ENCODE measurements around the gene IDI1.

DNA sequence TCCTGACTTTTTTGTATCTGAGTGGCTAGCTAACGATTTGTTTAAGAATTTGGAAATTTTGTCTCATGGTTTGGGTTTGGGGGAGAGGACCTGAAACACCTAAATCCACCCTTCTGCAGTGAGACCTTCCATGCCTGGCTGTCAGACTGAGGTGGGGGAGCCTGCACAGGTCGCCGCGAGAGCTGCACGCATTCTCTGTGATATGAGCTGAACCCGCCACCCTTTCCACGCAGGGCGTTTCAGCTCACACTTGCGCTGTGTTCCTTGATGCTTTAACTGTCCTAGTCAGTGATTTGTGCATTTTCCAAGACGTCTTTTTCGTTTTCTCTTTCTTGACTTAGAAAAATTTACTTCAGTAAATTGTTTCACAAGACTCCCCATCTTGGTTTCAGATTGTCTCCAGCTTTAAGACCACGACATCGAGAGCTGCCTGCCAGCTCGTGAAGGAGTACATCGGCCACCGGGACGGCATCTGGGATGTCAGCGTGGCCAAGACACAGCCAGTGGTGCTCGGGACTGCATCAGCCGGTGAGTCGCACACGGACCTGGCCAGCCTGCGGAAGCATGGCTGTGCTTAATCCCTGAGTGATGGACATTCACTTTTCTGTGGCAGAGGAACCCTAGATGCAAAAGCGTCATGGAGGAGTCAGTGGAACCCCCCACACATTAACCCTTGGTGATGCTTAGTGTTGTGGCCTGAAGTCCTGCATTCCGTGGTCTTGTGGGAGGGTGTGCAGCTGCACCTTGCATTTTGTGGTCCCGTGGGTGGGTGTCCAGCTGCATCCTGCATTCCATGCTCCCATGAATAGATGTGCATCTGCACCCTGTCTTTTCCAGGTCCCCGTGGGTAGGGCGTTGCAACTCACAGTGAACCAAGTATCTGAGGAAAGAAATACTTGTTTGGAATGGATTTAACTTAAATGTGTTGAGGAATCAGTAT, 35.4 kb upstream of the IDI1 start:
- TF ChIP-seq, protein P1, sequence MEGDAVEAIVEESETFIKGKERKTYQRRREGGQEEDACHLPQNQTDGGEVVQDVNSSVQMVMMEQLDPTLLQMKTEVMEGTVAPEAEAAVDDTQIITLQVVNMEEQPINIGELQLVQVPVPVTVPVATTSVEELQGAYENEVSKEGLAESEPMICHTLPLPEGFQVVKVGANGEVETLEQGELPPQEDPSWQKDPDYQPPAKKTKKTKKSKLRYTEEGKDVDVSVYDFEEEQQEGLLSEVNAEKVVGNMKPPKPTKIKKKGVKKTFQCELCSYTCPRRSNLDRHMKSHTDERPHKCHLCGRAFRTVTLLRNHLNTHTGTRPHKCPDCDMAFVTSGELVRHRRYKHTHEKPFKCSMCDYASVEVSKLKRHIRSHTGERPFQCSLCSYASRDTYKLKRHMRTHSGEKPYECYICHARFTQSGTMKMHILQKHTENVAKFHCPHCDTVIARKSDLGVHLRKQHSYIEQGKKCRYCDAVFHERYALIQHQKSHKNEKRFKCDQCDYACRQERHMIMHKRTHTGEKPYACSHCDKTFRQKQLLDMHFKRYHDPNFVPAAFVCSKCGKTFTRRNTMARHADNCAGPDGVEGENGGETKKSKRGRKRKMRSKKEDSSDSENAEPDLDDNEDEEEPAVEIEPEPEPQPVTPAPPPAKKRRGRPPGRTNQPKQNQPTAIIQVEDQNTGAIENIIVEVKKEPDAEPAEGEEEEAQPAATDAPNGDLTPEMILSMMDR (IDR thresholded peaks at IDR 0.05 in 8 of 11, conservative IDR thresholded peaks at IDR 0.05 in 3 of 11), result no peak
- TF ChIP-seq POLR2A (IDR thresholded peaks at IDR 0.05), result no peak
